ENCODE measurements around the gene ACKR3.

ACKR3 gene

GRCh38 chr2:236558993-236559978, 10.3 kb upstream of the ACKR3 start:
- Histone ChIP-seq H3K36me3 (ENCODE audit: insufficient read depth, low read length) (no peaks in the 10 kb centered on the region), H3K9me3 (ENCODE audit: low read depth, low read length) (no peaks in the 10 kb centered on the region), H3K9ac (ENCODE audit: insufficient read length) (no peak overlapping the region), H3K4me3 (no peak overlapping the region), H3K27ac (no peak overlapping the region)
- no peak for DNase-seq (ENCODE audit: low read depth, low spot score)
- TF ChIP-seq FOXP2 (optimal IDR thresholded peaks at IDR 0.05; ENCODE audit: control extremely low read depth, extremely low read length, insufficient read depth) = no peak
- no peak for TF ChIP-seq EZH2 (IDR thresholded peaks at IDR 0.05)
- TF ChIP-seq POLR2AphosphoS5 (IDR thresholded peaks at IDR 0.05; ENCODE audit: borderline replicate concordance, low read depth, low read length) = no peak

- no peak overlapping the region for H3K4me3 ChIP-seq
- no peaks in the 10 kb centered on the region for H3K36me3 ChIP-seq (ENCODE audit: insufficient read depth, low read length)
- H3K27ac ChIP-seq = no peak overlapping the region
- no peaks in the 10 kb centered on the region for H3K9me3 ChIP-seq (ENCODE audit: low read depth, low read length)
- TF ChIP-seq EZH2 (IDR thresholded peaks at IDR 0.05) = no peak
- TF ChIP-seq FOXP2 (optimal IDR thresholded peaks at IDR 0.05; ENCODE audit: control extremely low read depth, extremely low read length, insufficient read depth) = no peak
- TF ChIP-seq POLR2AphosphoS5 (IDR thresholded peaks at IDR 0.05; ENCODE audit: borderline replicate concordance, low read depth, low read length) = no peak
- no peak overlapping the region for H3K9ac ChIP-seq (ENCODE audit: insufficient read length)
- no peak for DNase-seq (ENCODE audit: low read depth, low spot score)
Observed at GRCh38 chr2:236561874-236562273, 7.8 kb upstream of the ACKR3 start.

DNA sequence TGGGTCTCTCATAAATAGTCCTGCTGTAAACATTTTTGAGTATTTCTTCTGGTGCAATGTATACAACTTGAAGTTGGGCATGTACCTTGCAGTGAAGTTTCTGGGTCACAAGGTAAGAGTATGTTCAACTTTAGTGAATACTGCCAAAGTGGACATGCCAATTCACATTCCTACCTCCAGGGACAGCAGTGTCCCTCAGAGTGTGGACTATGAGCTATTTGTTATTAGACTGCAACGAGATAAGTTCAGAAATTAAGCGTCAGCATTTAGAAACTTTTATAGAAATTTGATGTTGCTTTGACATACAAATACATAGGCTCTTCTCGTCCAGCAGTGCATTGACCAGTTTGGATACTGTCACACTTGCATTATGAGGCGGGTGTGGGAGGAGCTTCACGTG, 7.2 kb upstream of the ACKR3 start:
- no peaks in the 10 kb centered on the region for H3K9me3 ChIP-seq (ENCODE audit: low read depth, low read length)
- H3K36me3 ChIP-seq (ENCODE audit: insufficient read depth, low read length) = no peaks in the 10 kb centered on the region
- no peak for DNase-seq (ENCODE audit: low read depth, low spot score)
- no peak overlapping the region for H3K9ac ChIP-seq (ENCODE audit: insufficient read length)
- TF ChIP-seq EZH2 (IDR thresholded peaks at IDR 0.05) = no peak
- no peak for TF ChIP-seq POLR2AphosphoS5 (IDR thresholded peaks at IDR 0.05; ENCODE audit: borderline replicate concordance, low read depth, low read length)
- TF ChIP-seq FOXP2 (optimal IDR thresholded peaks at IDR 0.05; ENCODE audit: control extremely low read depth, extremely low read length, insufficient read depth) = no peak
- H3K27ac ChIP-seq = no peak overlapping the region
- no peak overlapping the region for H3K4me3 ChIP-seq

DNA sequence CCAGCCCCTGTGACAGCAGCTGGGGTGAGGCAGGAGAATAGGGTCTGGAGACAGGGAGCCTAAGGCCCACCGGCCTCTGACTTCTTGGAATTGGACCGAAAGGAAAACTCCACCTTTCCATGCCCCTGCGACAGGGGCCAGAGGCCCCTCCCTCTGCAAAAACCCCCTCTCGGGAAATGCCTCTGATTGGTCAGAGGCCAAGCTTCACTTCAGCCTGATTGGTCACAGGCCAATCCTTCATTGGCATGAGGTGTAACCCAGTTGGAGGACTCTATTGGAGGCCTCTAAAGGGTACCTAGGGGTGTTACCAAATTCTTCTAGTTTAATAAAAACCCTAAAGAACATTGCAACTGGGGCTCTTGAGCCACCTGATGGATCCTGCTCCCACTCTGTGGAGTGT, 5.7 kb upstream of the ACKR3 start:
- no peak overlapping the region for H3K9ac ChIP-seq (ENCODE audit: insufficient read length)
- no peak overlapping the region for H3K4me3 ChIP-seq
- no peak for DNase-seq (ENCODE audit: low read depth, low spot score)
- H3K27ac ChIP-seq = no peak overlapping the region
- TF ChIP-seq FOXP2 (optimal IDR thresholded peaks at IDR 0.05; ENCODE audit: control extremely low read depth, extremely low read length, insufficient read depth) = no peak
- no peak for TF ChIP-seq POLR2AphosphoS5 (IDR thresholded peaks at IDR 0.05; ENCODE audit: borderline replicate concordance, low read depth, low read length)
- no peak for TF ChIP-seq EZH2 (IDR thresholded peaks at IDR 0.05)
- H3K9me3 ChIP-seq (ENCODE audit: low read depth, low read length) = no peaks in the 10 kb centered on the region
- H3K36me3 ChIP-seq (ENCODE audit: insufficient read depth, low read length) = no peaks in the 10 kb centered on the region

DNA sequence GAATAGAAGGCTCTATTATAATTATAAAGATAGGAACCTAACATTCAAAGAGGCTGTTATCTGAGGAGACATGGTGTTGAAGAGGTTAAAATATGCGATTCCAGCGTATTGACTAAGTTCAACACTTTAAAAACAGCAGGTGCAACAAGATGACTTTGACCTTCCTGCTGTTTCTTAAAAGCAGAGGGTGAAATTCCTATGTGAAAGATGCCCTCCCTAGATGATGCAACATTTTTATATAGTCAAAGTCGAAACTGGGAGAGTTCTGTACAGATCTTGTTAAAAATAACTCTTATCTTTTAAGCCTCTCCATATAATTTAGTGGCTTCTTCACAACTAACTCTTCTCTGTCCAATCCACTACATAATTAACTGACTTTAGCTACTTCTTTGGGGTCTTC, 4.4 kb upstream of the ACKR3 start:
- Histone ChIP-seq H3K9me3 (ENCODE audit: low read depth, low read length) (no peaks in the 10 kb centered on the region), H3K4me3 (no peak overlapping the region)

GRCh38 chr2:236565879-236566402, 3.7 kb upstream of the ACKR3 start:
- Histone ChIP-seq H3K9ac (ENCODE audit: insufficient read length) (no peak overlapping the region), H3K27ac (no peak overlapping the region), H3K9me3 (ENCODE audit: low read depth, low read length) (no peaks in the 10 kb centered on the region), H3K4me3 (no peak overlapping the region), H3K36me3 (ENCODE audit: insufficient read depth, low read length) (no peaks in the 10 kb centered on the region)
- no peak for TF ChIP-seq POLR2AphosphoS5 (IDR thresholded peaks at IDR 0.05; ENCODE audit: borderline replicate concordance, low read depth, low read length)
- no peak for DNase-seq (ENCODE audit: low read depth, low spot score)

More for the DNA sequence above, 4.4 kb upstream of the ACKR3 start:
- Histone ChIP-seq H3K9ac (ENCODE audit: insufficient read length) (no peak overlapping the region), H3K36me3 (ENCODE audit: insufficient read depth, low read length) (no peaks in the 10 kb centered on the region), H3K27ac (no peak overlapping the region)
- no peak for TF ChIP-seq POLR2AphosphoS5 (IDR thresholded peaks at IDR 0.05; ENCODE audit: borderline replicate concordance, low read depth, low read length)
- TF ChIP-seq FOXP2 (optimal IDR thresholded peaks at IDR 0.05; ENCODE audit: control extremely low read depth, extremely low read length, insufficient read depth) = no peak
- TF ChIP-seq EZH2 (IDR thresholded peaks at IDR 0.05) = no peak
- DNase-seq (ENCODE audit: low read depth, low spot score) = no peak

DNA sequence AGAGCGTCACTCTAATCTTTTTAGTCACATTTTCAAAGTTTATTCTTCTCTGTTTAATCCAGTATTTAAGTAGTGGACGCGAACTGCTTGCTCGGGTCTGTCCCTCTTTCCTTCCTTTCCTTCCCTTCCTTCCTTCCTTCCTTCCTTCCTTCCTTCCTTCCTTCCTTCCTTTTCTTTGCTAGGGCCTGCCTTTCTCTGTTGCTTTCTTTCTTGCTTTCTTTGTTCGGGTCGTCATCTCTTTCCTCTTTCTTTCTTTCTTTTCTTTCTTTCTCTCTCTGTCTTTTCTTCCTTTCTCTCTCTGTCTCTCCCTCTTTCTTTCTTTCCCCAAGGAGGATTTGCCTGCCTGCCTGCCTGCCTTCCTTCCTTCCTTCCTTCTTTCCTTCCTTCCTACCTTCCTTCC, 3.0 kb upstream of the ACKR3 start:
- no peak overlapping the region for H3K4me3 ChIP-seq
- no peaks in the 10 kb centered on the region for H3K36me3 ChIP-seq (ENCODE audit: insufficient read depth, low read length)
- DNase-seq (ENCODE audit: low read depth, low spot score) = no peak
- H3K9ac ChIP-seq (ENCODE audit: insufficient read length) = no peak overlapping the region
- H3K9me3 ChIP-seq (ENCODE audit: low read depth, low read length) = no peaks in the 10 kb centered on the region
- H3K27ac ChIP-seq = no peak overlapping the region
- TF ChIP-seq FOXP2 (optimal IDR thresholded peaks at IDR 0.05; ENCODE audit: control extremely low read depth, extremely low read length, insufficient read depth) (no peak), EZH2 (IDR thresholded peaks at IDR 0.05) (no peak), POLR2AphosphoS5 (IDR thresholded peaks at IDR 0.05; ENCODE audit: borderline replicate concordance, low read depth, low read length) (no peak)

- Histone ChIP-seq H3K9me3 (ENCODE audit: low read depth, low read length) (no peaks in the 10 kb centered on the region), H3K4me3 (no peak overlapping the region), H3K27ac (no peak overlapping the region), H3K36me3 (ENCODE audit: insufficient read depth, low read length) (no peaks in the 10 kb centered on the region), H3K9ac (ENCODE audit: insufficient read length) (no peak overlapping the region)
- TF ChIP-seq POLR2AphosphoS5 (IDR thresholded peaks at IDR 0.05; ENCODE audit: borderline replicate concordance, low read depth, low read length) = no peak
- TF ChIP-seq EZH2 (IDR thresholded peaks at IDR 0.05) = peak; percentile 66
- DNase-seq (ENCODE audit: low read depth, low spot score) = no peak
Observed at GRCh38 chr2:236568068-236568921, 1.3 kb upstream of the ACKR3 start.
